H1 (cell line): ENCODE data around the gene CACNB1. TPM values are rescaled to one million over a fixed set of nuclear protein-coding genes. Genes with fewer than 3 reads are reported as not detected.

Experiments used
- CTCF ChIA-PET: fragments of 300-600 bp; sonication (Branson Sonifier 250); formaldehyde crosslinking; loops from one replicate; lab custom pipeline; 2021; ENCODE audit not compliant: partially characterized antibody; lab: Charles Lee
- POLR2A ChIA-PET: fragments of 300-600 bp; sonication (Branson Sonifier 250); formaldehyde crosslinking; loops from one replicate; lab custom pipeline; 2021; ENCODE audit warnings: inconsistent platforms; ENCODE audit not compliant: partially characterized antibody; lab: Charles Lee
- DNase-seq, 2 experiments: peaks; one replicate each; pipeline versions ENCODE4 v3.0.0 to v3.0.0-alpha.2; 2010 to 2022; ENCODE audit warnings: low spot score in 2 of 2, low read depth in 1 of 2, mixed read lengths in 1 of 2
- FAIRE-seq: peaks from 2 replicates; lab custom pipeline; 2011; peaks lifted over from hg19 to GRCh38; lab: Jason Lieb, UNC
- H2AFZ ChIP-seq: 2 replicates; pipeline ENCODE4 v1.8.1; 2012; ENCODE audit warnings: low read length, inconsistent platforms
- H2AK5ac ChIP-seq: 2 replicates; pipeline ENCODE4 v1.6.1; 2013; ENCODE audit warnings: low read depth, low read length
- H2BK120ac ChIP-seq: replicated peaks from 2 replicates; pipeline ENCODE3; 2013; ENCODE audit warnings: low read depth, low read length, inconsistent platforms
- H2BK12ac ChIP-seq: 2 replicates; pipeline ENCODE4 v1.6.1; 2013; ENCODE audit warnings: low read depth, low read length
- H2BK15ac ChIP-seq: 2 replicates; pipeline ENCODE4 v1.6.1; 2013; ENCODE audit warnings: low read length
- H2BK20ac ChIP-seq: 2 replicates; pipeline ENCODE4 v1.6.1; 2013; ENCODE audit warnings: low read length
- H2BK5ac ChIP-seq: 2 replicates; pipeline ENCODE4 v1.6.1; 2013; ENCODE audit warnings: low read depth, low read length
- H3K14ac ChIP-seq: 2 replicates; pipeline ENCODE4 v1.6.1; 2013; ENCODE audit warnings: inconsistent platforms; ENCODE audit not compliant: insufficient read length
- H3K18ac ChIP-seq: 2 replicates; pipeline ENCODE4 v1.6.1; 2013; ENCODE audit warnings: low read length; ENCODE audit errors: extremely low read depth
- H3K23ac ChIP-seq: 2 replicates; pipeline ENCODE4 v1.6.1; 2013; ENCODE audit warnings: inconsistent platforms; ENCODE audit not compliant: insufficient read length
- H3K23me2 ChIP-seq: 2 replicates; pipeline ENCODE4 v1.6.1; 2013; ENCODE audit warnings: low read depth, low read length
- H3K27ac ChIP-seq: 2 replicates; pipeline ENCODE4 v1.6.1; 2011; ENCODE audit warnings: low read depth, low read length, inconsistent platforms
- H3K27me3 ChIP-seq, 4 experiments: replicated peaks in 1 of 4; 1 replicate in 1 of 4; 2 replicates in 3 of 4; pipeline versions ENCODE4 v1.6.1 to v1.8.1; 2011 to 2013; ENCODE audit warnings: low read length in 3 of 4, mild to moderate bottlenecking in 3 of 4, inconsistent platforms in 2 of 4, mixed read lengths in 2 of 4, moderate library complexity in 1 of 4; ENCODE audit not compliant: control insufficient read depth in 3 of 4, insufficient read depth in 3 of 4; ENCODE audit errors: extremely low read depth in 1 of 4
- H3K36me3 ChIP-seq, 4 experiments: 2 replicates each; pipeline versions ENCODE4 v1.6.1 to v1.8.1; 2011 to 2013; ENCODE audit warnings: mild to moderate bottlenecking in 4 of 4, low read length in 3 of 4, moderate library complexity in 2 of 4, control low read depth in 1 of 4, inconsistent platforms in 1 of 4; ENCODE audit not compliant: insufficient read depth in 4 of 4, control insufficient read depth in 2 of 4
- H3K4ac ChIP-seq: replicated peaks from 2 replicates; pipeline ENCODE3; 2013; ENCODE audit warnings: low read length, low read depth, mixed read lengths, inconsistent platforms; ENCODE audit not compliant: insufficient read length
- H3K4me1 ChIP-seq, 4 experiments: replicated peaks in 1 of 4; 1 replicate in 1 of 4; 2 replicates in 3 of 4; pipeline versions ENCODE4 v1.6.1 to v1.8.1; 2011 to 2013; ENCODE audit warnings: low read length in 3 of 4, inconsistent platforms in 2 of 4, mixed read lengths in 1 of 4; ENCODE audit not compliant: insufficient read depth in 4 of 4, control insufficient read depth in 3 of 4
- H3K4me2 ChIP-seq, 2 experiments: 2 replicates each; pipeline versions ENCODE4 v1.6.1 to v1.8.1; 2011 to 2013; ENCODE audit warnings: low read depth in 2 of 2, low read length in 2 of 2, control low read depth in 1 of 2, inconsistent platforms in 1 of 2, mild to moderate bottlenecking in 1 of 2; ENCODE audit not compliant: insufficient read depth in 1 of 2
- H3K4me3 ChIP-seq, 4 experiments: fragments of 200-600, 300-600 bp in 1 of 4; sonication (generic), shearing (Covaris generic), sonication (Bioruptor Twin) in 1 of 4; 2 replicates each; pipeline versions ENCODE4 v1.5.1 to v1.8.1; 2011 to 2016; ENCODE audit warnings: low read length in 4 of 4, low read depth in 3 of 4, control low read depth in 2 of 4, inconsistent platforms in 2 of 4, mild to moderate bottlenecking in 2 of 4, mixed read lengths in 1 of 4, moderate library complexity in 1 of 4; ENCODE audit not compliant: insufficient read depth in 2 of 4; ENCODE audit errors: extremely low read depth in 1 of 4
- H3K56ac ChIP-seq: replicated peaks from 2 replicates; pipeline ENCODE3; 2013; ENCODE audit warnings: low read depth, mild to moderate bottlenecking, mixed read lengths, low read length, inconsistent platforms; ENCODE audit not compliant: insufficient read length
- H3K79me1 ChIP-seq: 2 replicates; pipeline ENCODE4 v1.6.1; 2013; ENCODE audit warnings: low read depth, low read length, control low read depth
- H3K79me2 ChIP-seq, 2 experiments: 2 replicates each; pipeline versions ENCODE4 v1.6.1 to v1.8.1; 2012 to 2013; ENCODE audit warnings: low read length in 2 of 2, mild to moderate bottlenecking in 2 of 2, inconsistent platforms in 1 of 2; ENCODE audit not compliant: insufficient read depth in 2 of 2, control insufficient read depth in 1 of 2
- H3K9ac ChIP-seq, 4 experiments: replicated peaks in 1 of 4; 1 replicate in 1 of 4; 2 replicates in 3 of 4; pipeline versions ENCODE4 v1.6.1 to v1.8.1; 2011 to 2013; ENCODE audit warnings: low read depth in 3 of 4, low read length in 3 of 4, control low read depth in 2 of 4, mild to moderate bottlenecking in 2 of 4, moderate library complexity in 2 of 4, inconsistent platforms in 1 of 4; ENCODE audit errors: extremely low read depth in 1 of 4
- H3K9me3 ChIP-seq, 2 experiments: 2 replicates each; pipeline versions ENCODE4 v1.6.1 to v1.8.1; 2012 to 2013; ENCODE audit warnings: mild to moderate bottlenecking in 2 of 2, moderate library complexity in 2 of 2, control low read depth in 1 of 2, inconsistent platforms in 1 of 2, low read depth in 1 of 2, low read length in 1 of 2, mixed read lengths in 1 of 2; ENCODE audit not compliant: insufficient read depth in 2 of 2
- H4K20me1 ChIP-seq, 2 experiments: replicated peaks in 1 of 2; 2 replicates each; pipeline versions ENCODE3 to v1.8.1; 2011 to 2013; ENCODE audit warnings: inconsistent platforms in 2 of 2, low read length in 2 of 2, mild to moderate bottlenecking in 1 of 2; ENCODE audit not compliant: insufficient read depth in 2 of 2, control insufficient read depth in 1 of 2
- H4K5ac ChIP-seq: 2 replicates; pipeline ENCODE4 v1.6.1; 2013; ENCODE audit warnings: low read length, low read depth, mixed read lengths, inconsistent platforms; ENCODE audit not compliant: insufficient read length
- H4K8ac ChIP-seq: 2 replicates; pipeline ENCODE4 v1.8.0; 2013; ENCODE audit warnings: mild to moderate bottlenecking, moderate library complexity, low read length, inconsistent platforms; ENCODE audit not compliant: insufficient read depth; ENCODE audit errors: extremely low read depth
- H4K91ac ChIP-seq: replicated peaks from 2 replicates; pipeline ENCODE3; 2013; ENCODE audit warnings: low read length, mixed read lengths, inconsistent platforms; ENCODE audit not compliant: insufficient read length
- BRCA1 ChIP-seq: IDR thresholded peaks from 2 replicates; pipeline ENCODE4 v1.6.1; 2012; ENCODE audit warnings: low read depth, low read length, improper control_type of control experiment
- POU5F1 ChIP-seq: IDR thresholded peaks from 2 replicates; pipeline ENCODE4 v1.6.1; 2011; ENCODE audit warnings: low read depth, mild to moderate bottlenecking, low read length, moderate library complexity
- TEAD4 ChIP-seq: IDR thresholded peaks from 2 replicates; pipeline ENCODE4 v1.6.1; 2012; ENCODE audit warnings: low read depth, low read length, inconsistent platforms, mixed read lengths
- WGBS, 2 experiments: shearing (Covaris generic) in 1 of 2; methylation state at CpG; one replicate each; pipeline versions ENCODE4 v1.1.6 to v1.1.7; 2013 to 2015; ENCODE audit warnings: low lambda C conversion rate in 2 of 2, mixed read lengths in 2 of 2, inconsistent platforms in 1 of 2, low coverage in 1 of 2, missing lambda C conversion rate in 1 of 2; ENCODE audit not compliant: insufficient replicate concordance in 2 of 2, insufficient coverage in 1 of 2, insufficient read length in 1 of 2; ENCODE audit errors: extremely low coverage in 1 of 2, missing lambda C conversion rate in 1 of 2; 5-methylcytosine and 5-hydroxymethylcytosine counted together
- polyA plus RNA-seq, 7 experiments: library from polyadenylated mRNA; depleted of rRNA in 3 of 7; stranded (reverse) in 5 of 7; unstranded in 2 of 7; fragments of >200 nt in 5 of 7; fragments of 200-250 nt in 2 of 7; gene quantifications; 1 replicate in 5 of 7; 2 replicates in 1 of 7; 4 replicates in 1 of 7; pipeline versions ENCODE4 v1.2.1 to v1.2.3, GENCODE V29; 2011 to 2013; ENCODE audit warnings: missing spikeins in 2 of 7, mixed read lengths in 2 of 7
- total RNA-seq: library from RNA; stranded (reverse); fragmentation: NEBNext Ultra II Directional; extraction: Animal tissue kit (Norgen Biotek cat#: 25700); gene quantifications from 2 replicates; pipeline ENCODE4 v1.2.1, GENCODE V29; 2021
- TF ChIP-seq, protein P1 (sequence below): IDR thresholded peaks from 2 replicates; pipeline ENCODE4 v1.6.1; 2012; ENCODE audit warnings: low read length, inconsistent platforms

CACNB1 gene
- total and polyA plus RNA-seq, 2 of the 8 experiments (the other 6 are each of a cell fraction or from before 2014, with no cell fraction given) = 7.2 to 17.8 TPM

- H3K18ac ChIP-seq = 0 out of 2 replicates have a peak overlapping the region, but pooled peaks have one; percentile 72
- no peak overlapping the region for H2AK5ac ChIP-seq
- H3K4me3 ChIP-seq = peak overlapping the region; percentile 40 to 89 (median 62)
- no peak overlapping the region for H4K5ac ChIP-seq
- no peak overlapping the region for H3K27ac ChIP-seq
- FAIRE-seq (no peak), DNase-seq (no peak)
- H3K23me2 ChIP-seq = peaks cover 11% of the 10 kb centered on the region
- H2BK120ac ChIP-seq = no peak overlapping the region
- H4K20me1 ChIP-seq = peaks cover 2 to 25% of the 10 kb centered on the region in 2 experiments
- no peak overlapping the region; the same call in 1 of the 2 replicates for H4K8ac ChIP-seq
- peaks cover 4 to 31% (median 23%) of the 10 kb centered on the region in 4 experiments for H3K4me1 ChIP-seq
- POLR2A ChIA-PET = interaction anchor here (0.9 to 5.9 kb wide), 4 partner anchors 9 to 22 kb away, joined by 3 to 51 read pairs (median 8); no protein-coding TSS in a partner anchor
- peak overlapping the region; percentile 80 to 82 for H3K4me2 ChIP-seq
- CTCF ChIA-PET = interaction anchor here (1.0 to 4.1 kb wide), 11 partner anchors 10 to 272 kb away, joined by 3 to 23 read pairs (median 11); no protein-coding TSS in a partner anchor
- H2BK15ac ChIP-seq = no peak overlapping the region
- WGBS, 2 experiments = 23% methylated on average over 6 of the region's 8 CpGs; no CpG with 5 or more reads in 1 of the 2 experiments
- no peaks in the 10 kb centered on the region for H3K27me3 ChIP-seq
- H3K79me1 ChIP-seq = peaks cover 21% of the 10 kb centered on the region
- H3K56ac ChIP-seq = no peak overlapping the region
- H3K4ac ChIP-seq = peak overlapping the region; percentile 73
- no peak overlapping the region for H4K91ac ChIP-seq
- H3K23ac ChIP-seq = no peak overlapping the region
- no peak overlapping the region for H3K9ac ChIP-seq
- no peak overlapping the region for H2BK12ac ChIP-seq
- peaks cover 2 to 22% (median 15%) of the 10 kb centered on the region in 4 experiments; a peak in 7 of 8 replicates for H3K36me3 ChIP-seq
- H2AFZ ChIP-seq = no peak overlapping the region
- peak overlapping the region; percentile 57; the same call in 1 of the 2 replicates for H2BK5ac ChIP-seq
- no peak overlapping the region for H3K14ac ChIP-seq
- 0 out of 2 replicates have a peak overlapping the region, but pooled peaks have one; percentile 55 for H2BK20ac ChIP-seq
- peaks cover 7 to 48% of the 10 kb centered on the region in 2 experiments for H3K79me2 ChIP-seq
- no peaks in the 10 kb centered on the region for H3K9me3 ChIP-seq
- TF ChIP-seq, protein P1, sequence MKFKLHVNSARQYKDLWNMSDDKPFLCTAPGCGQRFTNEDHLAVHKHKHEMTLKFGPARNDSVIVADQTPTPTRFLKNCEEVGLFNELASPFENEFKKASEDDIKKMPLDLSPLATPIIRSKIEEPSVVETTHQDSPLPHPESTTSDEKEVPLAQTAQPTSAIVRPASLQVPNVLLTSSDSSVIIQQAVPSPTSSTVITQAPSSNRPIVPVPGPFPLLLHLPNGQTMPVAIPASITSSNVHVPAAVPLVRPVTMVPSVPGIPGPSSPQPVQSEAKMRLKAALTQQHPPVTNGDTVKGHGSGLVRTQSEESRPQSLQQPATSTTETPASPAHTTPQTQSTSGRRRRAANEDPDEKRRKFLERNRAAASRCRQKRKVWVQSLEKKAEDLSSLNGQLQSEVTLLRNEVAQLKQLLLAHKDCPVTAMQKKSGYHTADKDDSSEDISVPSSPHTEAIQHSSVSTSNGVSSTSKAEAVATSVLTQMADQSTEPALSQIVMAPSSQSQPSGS = no peak
- TF ChIP-seq TEAD4 (no peak), POU5F1 (no peak), BRCA1 (no peak)
These were observed 1.1 kb downstream of the CACNB1 start for GRCh38 chr17:39196241-39196807.
